Middle frontal gyrus (tissue), 1 donor: ENCODE results near the gene SF3B4.

ENCODE experiments used
- DNase-seq: peaks from one replicate; pipeline ENCODE4 v3.0.0-alpha.2; 2015; ENCODE audit warnings: low spot score; ENCODE audit errors: extremely low spot score

SF3B4 gene

DNA sequence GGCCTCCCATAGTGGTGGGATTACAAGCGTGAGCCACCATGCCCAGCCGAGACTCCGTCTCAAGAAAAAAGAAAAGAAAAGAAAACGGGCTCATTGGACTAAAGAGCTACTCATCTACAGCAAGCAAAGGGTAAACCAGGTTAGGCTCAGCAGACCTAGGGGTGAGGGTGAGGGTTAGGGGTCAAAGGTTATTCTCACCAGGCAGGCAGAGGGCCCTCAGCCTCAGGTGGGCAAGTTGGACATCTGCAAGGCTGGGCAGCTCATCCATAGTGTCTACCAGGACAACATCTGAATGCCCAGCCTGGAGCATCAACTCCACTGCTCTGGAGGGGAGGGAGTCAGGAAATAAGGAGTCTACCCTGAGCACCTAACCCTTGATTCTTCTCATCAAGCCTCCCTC lies 5.6 kb upstream of the SF3B4 start:
- DNase-seq: no peak

DNA sequence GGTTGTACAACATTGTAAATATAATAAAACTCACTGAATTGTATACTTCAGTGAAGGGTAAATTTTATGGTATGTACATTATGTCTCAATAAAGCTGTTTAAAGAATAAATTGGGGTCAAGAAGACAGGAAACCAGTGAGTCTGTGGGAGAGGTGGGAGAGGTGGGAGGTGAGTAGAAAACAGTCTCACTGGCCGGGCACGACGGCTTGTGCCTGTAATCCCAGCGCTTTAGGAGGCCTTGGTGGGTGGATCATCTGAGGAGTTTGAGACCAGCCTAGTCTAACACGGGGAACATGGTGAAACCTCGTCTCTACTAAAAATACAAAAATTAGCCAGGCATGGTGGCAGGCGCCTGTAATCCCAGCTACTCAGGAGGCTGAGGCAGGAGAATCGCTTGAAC lies 4.9 kb upstream of the SF3B4 start:
- no peak for DNase-seq

DNA sequence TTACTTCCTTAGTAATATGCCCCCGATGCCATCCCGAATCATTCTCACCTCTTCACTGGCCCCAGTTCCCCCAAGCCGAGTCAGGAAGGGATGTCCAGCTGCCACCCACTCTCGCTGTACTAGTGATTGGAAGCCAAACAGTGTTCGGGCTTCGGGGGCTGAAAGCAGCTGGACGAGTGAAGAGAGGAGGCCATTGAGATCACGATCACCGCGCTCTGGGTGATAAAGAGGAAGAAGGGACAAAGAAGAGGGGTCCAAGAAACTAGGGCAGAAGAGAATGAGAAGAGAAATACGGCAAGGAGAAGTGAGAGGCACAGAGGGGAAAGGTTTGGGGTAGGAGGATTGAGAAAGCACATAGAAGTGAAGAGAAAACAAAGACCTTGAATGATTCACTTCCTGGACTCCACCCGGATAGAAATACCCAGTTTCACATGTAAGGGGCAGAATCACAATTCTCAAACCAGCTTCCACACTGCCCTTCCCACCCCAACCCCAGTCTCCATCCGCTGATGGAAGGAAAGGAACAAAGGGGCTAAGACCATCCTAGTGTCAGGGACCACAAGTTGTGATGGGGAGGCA lies 3.7 kb upstream of the SF3B4 start:
- DNase-seq: no peak

DNA sequence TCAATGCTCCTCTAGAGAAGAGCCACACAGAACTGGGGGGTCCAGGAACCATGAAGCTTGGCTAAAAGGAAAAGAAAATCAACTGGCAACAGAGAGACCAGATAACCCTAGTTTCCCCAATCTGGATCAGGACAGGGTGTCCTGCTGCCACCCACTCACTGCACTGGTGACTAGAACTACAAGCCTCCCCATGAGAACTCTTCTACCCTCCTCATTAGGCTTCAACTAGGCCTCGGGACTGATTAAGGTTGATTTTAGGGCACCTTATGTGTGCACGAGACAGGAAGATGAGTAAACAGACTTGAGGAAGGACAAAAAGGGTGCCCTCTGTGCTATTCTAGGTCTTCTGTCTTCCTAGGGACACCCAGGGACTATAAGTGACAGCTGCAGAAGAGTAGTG lies 2.3 kb upstream of the SF3B4 start:
- DNase-seq: no peak

DNA sequence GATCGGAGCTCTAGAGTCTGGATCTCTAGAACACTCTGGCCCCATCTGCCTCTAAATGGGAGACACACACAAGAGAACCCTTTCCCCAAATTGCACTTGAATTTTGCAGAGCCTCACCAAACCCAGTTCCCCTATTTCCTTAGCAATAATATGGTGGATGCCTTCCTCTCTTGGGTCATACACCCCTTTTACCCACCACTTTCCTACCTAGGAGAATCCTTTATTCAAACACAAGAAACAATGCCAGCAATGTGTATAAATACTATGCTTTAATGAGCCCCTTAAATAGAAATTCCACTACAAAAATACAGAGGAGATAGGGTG lies 760 bp upstream of the SF3B4 start:
- DNase-seq: no peak

DNA sequence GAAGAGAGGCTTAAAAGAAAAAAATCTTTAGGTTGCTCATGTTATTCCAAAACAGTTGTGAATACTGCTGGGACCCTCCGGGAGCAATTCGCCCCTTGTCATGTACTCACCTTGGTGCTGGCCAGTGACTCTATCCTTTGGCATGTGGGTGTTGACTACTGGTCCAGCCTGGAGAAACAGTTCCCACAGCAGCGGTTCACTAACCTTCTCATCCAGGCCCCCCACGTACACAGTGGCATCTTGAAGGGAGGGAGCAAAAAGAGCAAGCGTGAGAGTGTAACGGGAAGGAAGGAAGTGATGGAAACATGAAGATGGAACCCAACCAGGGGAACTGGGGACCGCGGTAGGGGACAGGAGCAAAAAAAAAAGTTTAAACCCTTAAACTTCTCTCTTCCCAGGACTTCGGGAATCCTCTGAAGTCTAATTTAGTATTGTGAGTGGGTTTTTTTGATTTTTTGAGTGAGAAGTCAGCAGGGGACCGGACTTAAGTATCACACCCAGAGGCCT lies 494 bp downstream of the SF3B4 start:
- DNase-seq: no peak

DNA sequence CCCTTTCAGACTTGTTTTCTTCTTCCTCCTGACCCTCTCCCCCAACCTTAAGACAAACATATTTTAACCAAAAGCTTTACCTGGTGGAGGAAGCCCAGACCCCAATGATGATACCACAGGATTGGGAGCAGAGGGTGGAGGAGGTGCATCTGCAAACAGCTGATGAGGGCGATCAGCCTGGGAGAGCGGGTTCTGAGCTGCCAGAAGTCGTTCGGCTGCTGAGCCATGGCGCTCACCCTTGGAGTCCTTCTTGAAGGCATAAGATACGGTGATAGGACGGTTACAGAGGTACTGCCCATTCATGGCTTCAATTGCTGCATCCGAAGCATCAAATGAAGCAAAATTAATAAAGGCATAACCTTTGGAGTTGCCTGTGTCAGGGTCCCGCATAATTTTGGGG lies 1.3 kb downstream of the SF3B4 start:
- no peak for DNase-seq

DNA sequence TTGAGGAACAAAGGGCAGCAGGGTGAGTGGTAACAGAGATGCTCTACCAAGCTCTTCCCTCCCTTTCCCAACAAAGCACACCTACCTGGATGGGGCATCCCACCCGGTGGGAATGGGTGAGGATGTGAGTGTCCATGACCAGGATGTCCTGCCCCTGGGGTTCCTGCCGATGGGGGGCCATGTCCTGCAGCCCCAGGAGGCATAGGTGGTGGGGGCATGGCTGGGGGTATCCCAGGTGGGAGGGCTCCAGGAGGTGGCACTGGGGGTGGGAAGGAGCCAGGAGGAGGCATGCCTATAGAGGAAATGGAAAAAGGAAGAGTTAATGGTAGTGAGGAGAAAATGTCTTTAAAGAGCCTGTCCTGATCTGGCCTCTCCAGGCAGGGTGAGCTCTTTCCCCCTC lies 1.9 kb downstream of the SF3B4 start:
- DNase-seq: no peak

DNA sequence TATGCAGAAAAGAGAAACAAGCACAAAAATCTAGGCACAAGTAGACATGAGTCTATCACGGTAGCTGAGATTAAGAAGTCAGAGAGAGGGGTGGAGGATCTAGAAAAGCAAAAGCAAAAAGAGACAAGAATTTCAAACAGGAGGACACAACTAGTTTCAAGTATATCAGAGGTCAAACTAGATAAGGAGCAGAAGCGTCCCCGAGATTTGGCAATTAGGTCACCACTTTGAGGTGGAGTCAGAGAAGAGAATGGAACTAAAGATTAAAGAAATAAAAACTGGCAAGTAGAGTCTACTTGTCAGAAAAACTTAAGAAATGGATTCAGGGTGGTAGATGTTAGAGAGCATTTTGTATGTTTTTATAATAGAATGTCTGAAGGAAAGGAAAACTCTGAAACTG lies 2.3 kb downstream of the SF3B4 start:
- no peak for DNase-seq

DNA sequence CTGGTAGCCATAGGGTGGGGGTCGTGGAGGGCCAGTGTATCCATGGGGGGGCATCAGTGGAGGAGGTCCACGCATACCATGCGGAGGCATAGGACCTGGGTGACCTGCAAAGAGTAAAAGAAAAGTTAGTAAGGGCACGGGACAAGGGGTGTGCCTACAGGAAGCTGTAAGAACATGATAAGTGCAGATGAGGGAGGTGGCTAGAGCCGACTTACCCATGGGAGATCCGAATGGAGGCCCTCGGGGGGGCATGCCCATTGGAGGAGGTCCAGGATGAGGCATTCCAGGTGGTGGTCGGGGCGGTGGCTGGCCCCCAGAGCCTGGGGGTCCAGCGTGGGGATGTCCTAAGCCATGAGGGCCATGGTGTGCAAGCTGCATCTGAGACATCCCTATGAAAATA lies 4.0 kb downstream of the SF3B4 start:
- no peak for DNase-seq

DNA sequence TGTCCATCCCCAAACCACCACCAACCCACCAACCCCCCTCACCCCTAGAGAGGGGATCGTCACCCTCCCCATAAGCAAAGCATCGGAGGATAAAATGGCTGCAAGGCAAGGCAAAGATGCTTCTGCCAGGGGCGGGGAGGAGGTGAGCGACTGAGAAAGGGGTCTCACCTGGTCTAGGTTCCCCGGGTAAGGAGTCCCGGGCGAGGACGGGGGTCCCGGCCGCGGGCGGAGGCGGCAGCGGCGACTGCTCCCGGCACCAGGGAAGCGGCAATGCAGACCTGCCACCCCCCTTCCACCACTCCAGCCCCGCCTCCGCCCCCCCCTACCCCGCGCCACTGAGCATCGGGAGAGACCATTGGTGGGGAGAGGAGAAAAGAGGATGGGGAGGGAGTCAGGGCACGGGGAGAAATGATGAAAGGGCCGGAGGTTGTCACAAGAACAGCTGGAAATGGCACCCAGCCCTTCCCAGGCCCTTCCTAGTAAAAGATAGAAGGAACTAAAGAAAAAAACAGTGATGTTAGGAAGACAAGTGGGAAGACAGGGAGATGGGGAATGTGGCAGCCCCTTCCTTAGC lies 9.9 kb downstream of the SF3B4 start, which contains the start of gene SV2A:
SV2A (minus strand) TSS at position 274 of the 574 bp plus-strand sequence. CDS start 4,004 bp downstream, outside the sequence.
- DNase-seq: peak; percentile 50

DNA sequence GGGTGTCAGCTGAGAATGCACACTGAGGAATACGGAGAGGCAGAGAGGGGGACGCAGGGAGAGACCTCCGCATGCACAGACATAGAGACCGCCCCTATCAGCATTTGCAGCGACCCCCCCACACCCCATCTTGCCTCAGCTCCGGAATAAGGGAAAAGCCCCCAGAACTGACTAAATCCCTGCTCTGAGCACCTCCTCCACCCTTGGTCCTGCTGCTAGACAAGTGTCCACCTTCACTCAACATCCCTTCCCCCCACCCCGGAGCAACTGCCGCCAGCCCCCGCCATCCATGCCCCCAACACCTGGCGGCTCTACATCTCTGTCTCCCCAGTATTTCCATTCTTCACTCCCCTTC lies 10.7 kb downstream of the SF3B4 start:
- no peak for DNase-seq

DNA sequence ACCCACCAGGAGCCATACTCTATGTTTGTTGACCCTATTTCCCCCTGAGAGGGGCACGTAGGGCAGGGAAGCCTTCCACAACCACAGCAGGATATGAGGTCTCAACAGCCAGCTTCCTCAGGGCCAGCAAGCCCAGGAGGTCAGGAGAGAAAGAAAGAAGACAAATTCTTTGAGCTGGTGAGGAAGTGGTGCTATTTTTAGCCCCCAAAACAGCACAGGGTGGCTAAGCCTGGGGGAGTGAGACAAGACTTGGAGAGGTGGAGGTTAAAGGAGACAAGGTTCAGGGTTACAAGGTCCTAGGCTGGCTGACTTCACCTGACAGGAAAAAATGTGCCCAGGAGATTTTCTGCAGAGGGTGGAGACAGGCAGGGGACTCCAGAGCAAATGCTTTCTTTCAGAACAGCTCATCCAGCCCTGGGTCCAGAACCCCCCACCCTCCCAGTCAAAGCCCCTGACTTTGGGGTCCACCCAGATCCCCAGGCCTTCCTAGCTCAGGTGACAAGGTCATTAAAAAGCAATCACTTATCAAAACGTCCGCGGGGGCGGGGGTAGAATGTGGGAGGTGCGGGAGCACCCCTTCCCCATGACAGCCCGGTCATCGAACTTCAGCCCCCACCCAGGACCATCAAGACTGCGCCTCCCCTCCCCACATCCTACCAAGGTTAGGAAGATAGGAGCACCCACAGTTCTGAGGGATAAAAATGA lies 11.3 kb downstream of the SF3B4 start:
- DNase-seq: no peak

DNA sequence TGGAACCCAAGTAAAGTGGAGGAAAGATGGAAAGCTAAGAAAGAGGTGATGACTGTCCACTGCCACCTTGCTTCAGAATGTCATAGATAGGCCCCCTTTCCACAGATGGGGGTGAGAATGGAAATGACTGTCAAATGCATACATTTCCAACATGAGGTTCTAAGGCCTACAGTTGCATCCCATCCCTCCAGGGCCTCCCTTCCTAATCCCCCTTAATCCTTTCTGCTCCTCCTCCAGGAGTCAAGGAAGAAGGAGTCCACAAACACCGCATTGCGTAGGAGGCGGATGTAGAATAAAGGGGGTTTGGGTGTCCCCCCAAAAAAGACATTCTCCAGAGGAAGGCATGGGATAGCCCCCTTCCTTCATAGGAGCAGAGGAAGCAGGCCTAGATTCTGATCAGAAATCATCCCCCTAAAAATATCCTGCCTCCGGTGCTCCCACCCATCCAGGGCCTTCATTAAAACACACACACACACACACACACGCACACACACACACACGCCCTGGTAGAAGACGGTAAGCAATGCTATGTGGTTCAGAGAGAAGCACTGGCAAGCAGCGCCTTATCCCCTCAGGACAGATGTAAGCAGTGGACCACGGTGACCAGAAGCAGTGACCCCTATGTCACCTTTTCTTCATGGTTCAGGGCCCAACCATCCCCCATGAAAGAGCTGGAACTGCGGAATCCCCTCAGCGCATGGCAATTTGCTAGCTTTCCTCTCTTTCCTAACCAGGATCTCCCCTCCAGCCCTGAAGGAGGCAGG lies 12.0 kb downstream of the SF3B4 start:
- no peak for DNase-seq

DNA sequence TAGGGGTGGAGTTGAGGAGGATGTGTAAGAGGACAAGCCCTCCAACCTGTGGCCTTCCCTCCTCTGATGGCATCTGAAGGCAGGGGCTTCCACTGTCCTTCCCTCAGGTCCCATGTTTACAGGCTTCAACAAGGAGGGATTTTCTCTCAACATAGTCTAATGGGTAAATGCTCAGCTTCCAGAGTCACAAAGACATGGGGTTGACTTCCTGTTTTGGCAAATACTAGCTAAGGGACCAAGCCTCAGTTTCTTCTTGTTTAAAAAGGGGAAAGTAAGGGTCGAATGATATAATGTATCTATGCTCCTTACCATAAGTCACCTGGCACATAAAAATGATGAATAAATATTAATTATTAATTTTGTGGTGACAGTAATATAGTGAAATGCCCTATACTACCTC lies 13.1 kb downstream of the SF3B4 start:
- no peak for DNase-seq

DNA sequence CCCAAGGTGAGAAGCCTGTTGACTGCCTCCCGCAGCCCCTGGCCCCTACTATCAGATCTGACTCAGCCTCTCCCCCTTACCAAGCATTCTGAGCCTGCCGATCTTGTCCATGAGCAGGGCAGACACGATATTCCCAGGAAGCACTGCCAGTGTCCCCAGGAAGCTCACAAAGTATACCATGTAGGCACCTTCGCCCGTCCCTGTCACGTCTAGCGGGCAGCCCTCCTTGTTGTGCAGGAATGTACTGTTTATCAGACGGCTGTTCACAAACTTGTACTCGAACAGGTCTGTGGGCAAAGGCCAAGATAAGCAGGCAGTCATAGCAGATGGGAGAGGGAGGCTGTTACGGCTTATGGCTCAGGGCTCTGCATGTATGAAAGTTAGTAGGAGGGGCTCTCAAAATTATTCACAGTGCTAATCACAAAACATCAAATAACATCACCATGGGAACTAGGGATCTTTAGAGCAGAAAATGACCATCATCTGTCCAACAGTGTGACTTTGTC lies 21.0 kb downstream of the SF3B4 start:
- no peak for DNase-seq

DNA sequence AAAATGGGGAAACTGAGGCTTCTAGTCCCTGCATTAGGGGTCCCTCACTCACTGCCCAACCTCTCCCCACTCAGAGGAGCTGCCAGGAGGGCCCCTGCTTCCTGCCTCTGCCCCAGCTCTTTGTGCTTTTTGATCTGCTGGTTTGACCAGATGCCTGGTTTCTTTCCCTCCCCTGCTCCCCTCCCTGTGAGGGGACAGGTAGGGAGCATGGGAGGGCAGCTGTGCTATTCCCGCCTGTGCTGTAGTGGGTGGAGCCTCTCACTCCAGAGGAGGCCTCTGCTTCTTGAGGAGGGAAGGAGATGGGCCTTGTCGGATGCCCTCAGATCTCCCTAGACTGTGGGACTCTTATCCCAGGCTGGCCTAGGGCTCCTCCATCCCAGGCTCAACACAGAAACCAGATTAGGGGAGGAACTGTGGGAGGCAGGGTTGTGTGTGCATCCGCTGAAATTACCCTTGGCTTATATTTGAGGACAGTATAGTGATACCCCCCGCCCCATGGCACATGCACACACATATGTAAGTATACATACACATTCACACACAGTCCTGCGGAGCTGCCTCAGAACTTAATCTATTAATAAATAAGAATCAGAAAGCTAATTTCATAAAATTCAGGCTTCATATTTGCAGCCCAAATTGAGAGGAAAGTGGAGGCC lies 23.6 kb downstream of the SF3B4 start:
- no peak for DNase-seq

DNA sequence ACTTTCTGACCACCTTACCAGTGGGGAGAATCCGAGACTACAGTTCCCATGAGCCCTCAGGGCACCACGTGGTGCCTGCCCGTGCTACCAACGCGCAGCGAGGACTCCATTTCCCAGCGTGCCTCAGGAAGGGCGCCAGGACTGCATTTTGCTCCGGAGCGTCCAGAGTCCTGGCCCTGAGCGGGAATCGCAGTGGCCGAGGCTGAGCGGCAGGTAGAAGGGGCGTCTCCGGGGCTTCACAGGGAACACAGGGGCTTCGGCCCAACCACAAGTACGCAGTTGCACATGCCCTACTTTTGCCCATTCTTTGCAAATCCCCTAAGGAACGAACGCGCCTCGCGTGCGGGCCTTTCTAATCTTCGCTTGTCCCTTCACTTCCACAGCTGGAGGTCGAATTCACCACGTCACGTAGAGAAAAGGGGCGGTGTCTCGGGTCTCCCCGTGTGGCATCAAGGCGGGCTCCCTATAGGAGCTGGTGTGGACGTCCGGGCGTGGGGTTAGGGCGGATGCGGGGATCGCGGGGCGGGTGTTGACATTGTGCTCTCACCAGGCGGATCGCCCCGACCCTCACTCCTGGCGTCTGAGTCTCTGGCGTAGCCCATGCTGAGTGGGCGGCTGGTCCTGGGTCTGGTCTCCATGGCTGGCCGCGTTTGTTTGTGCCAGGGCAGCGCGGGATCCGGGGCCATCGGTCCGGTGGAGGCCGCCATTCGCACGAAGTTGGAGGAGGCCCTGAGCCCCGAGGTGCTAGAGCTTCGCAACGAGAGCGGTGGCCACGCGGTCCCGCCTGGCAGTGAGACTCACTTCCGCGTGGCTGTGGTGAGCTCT lies 27.9 kb downstream of the SF3B4 start, which contains the start of gene BOLA1:
BOLA1 (plus strand) TSS at position 109 of the 825 bp plus-strand sequence; CDS start at position 601, 492 bp downstream.
- peak; percentile 92 for DNase-seq

DNA sequence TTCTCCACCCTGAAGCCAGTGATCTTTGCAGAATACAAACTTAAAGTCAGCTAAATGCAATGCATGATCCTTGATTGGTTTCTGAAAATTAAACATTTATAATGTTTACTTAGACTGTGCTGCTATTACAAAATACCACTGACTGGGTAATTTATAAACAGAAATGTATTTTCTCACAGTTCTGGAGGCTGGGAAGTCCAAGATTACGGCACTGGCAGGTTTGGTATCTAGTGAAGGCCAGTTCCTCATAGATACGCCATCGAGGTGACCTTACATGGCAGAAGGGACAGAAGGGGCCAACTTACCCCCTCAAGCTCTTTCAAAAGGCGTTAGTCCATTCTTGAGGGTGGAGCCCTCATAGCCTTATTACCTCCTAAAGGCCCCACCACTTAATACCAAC lies 31.0 kb downstream of the SF3B4 start:
- no peak for DNase-seq

DNA sequence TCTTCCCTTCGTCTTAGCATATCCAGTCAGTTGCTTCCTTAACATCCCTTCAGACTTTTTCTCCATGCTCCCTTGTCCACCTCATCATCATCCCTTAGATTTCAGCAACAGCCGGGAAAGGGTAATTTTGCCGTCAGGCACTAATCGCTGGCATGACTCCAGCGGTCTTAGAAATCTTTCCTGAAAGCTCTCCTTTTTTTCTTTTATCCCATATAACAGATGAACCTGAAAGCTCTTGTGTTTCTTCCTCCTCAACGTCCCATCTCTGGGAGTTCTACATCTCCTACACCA lies 38.7 kb downstream of the SF3B4 start:
- DNase-seq: no peak
